Kidney (tissue), 14 donors: ENCODE data around the gene RBM23. TPM values are rescaled to one million over a fixed set of nuclear protein-coding genes. Genes with fewer than 3 reads are reported as not detected.

Source experiments
- DNase-seq, 5 donors: peaks; one replicate each; pipeline ENCODE4 v3.0.0-alpha.2; 2013 to 2020
- FAIRE-seq: peaks from 2 replicates; lab custom pipeline; 2012; peaks lifted over from hg19 to GRCh38; lab: Jason Lieb, UNC
- H3K27ac ChIP-seq, 2 donors: one replicate each; pipeline ENCODE4 v1.7.0; 2013; ENCODE audit warnings: low read depth in 2 of 2, low read length in 2 of 2, inconsistent platforms in 1 of 2
- H3K27me3 ChIP-seq: one replicate; pipeline ENCODE4 v1.7.1; 2013; ENCODE audit warnings: low read length, inconsistent platforms; ENCODE audit not compliant: control insufficient read depth, insufficient read depth
- H3K36me3 ChIP-seq, 3 donors: one replicate each; pipeline versions ENCODE4 v1.7.0 to v1.7.1; 2013; ENCODE audit warnings: low read length in 3 of 3, control low read depth in 1 of 3, inconsistent platforms in 1 of 3; ENCODE audit not compliant: insufficient read depth in 3 of 3, control insufficient read depth in 2 of 3
- H3K4me1 ChIP-seq, 3 donors: one replicate each; pipeline versions ENCODE4 v1.7.0 to v1.7.1; 2013; ENCODE audit warnings: low read length in 3 of 3, inconsistent platforms in 1 of 3, low read depth in 1 of 3; ENCODE audit not compliant: control insufficient read depth in 2 of 3, insufficient read depth in 2 of 3
- H3K4me3 ChIP-seq, 3 donors: one replicate each; pipeline versions ENCODE4 v1.7.0 to v1.8.1; 2013; ENCODE audit warnings: low read length in 3 of 3, control low read depth in 1 of 3, inconsistent platforms in 1 of 3
- H3K9ac ChIP-seq, 3 donors: one replicate each; pipeline versions ENCODE4 v1.7.0 to v1.7.1; 2013; ENCODE audit warnings: low read length in 3 of 3, control low read depth in 1 of 3, inconsistent platforms in 1 of 3
- H3K9me3 ChIP-seq, 3 donors: one replicate each; pipeline versions ENCODE4 v1.7.0 to v1.7.1; 2013; ENCODE audit warnings: low read length in 3 of 3, control low read depth in 1 of 3, inconsistent platforms in 1 of 3; ENCODE audit not compliant: control insufficient read depth in 2 of 3, insufficient read depth in 1 of 3
- CTCF ChIP-seq: IDR thresholded peaks from 3 replicates; pipeline ENCODE4 v1.5.1; 2012; ENCODE audit warnings: mild to moderate bottlenecking, moderate library complexity, borderline replicate concordance; ENCODE audit not compliant: insufficient read depth; ENCODE audit errors: extremely low read depth
- intact Hi-C: fragments of 100-400 bp; cut with DNase I; formaldehyde crosslinking; loops from one replicate; pipeline ENCODE4 v1.11.1; 2022
- polyA plus RNA-seq: library from polyadenylated mRNA; stranded (reverse); fragments of 350-450 nt; fragmentation: Illumina TruSeq; extraction: RNeasy Lipid Tissue Mini Kit (QIAGEN cat#74804); gene quantifications from one replicate; pipeline ENCODE4 v1.2.3, GENCODE V29; 2014; ENCODE audit warnings: low read depth, low replicate concordance; ENCODE audit not compliant: insufficient read depth
- total RNA-seq: library from RNA; stranded (reverse); fragmentation: NEBNext Ultra II Directional; extraction: Animal tissue kit (Norgen Biotek cat#: 25700); gene quantifications from one replicate; pipeline ENCODE4 v1.2.1, GENCODE V29; 2021
- donor health status: control.
- donor health status: control.
- donor health status: control.
- donor health status: control.
- donor health status: control.
- donor health status: DM: yes; HTN: yes; CAD: no.
- donor health status: Normal renal cell carcinoma (clear cell type).

Gene RBM23
- total and polyA plus RNA-seq, 2 donors from 2014 or later: 44.8 to 93.6 TPM

GRCh38 chr14:22905627-22906026 is 13.3 kb downstream of the RBM23 start:
- H3K4me1 ChIP-seq: peaks cover 0 to 11% (median 0%) of the 10 kb centered on the region in 3 donors
- H3K9me3 ChIP-seq: no peaks in the 10 kb centered on the region
- TF ChIP-seq CTCF: no peak
- no peaks in the 10 kb centered on the region for H3K27me3 ChIP-seq
- intact Hi-C loops: no loop called here
- DNase-seq (no peak), FAIRE-seq (no peak)
- H3K9ac ChIP-seq: no peak overlapping the region
- H3K27ac ChIP-seq: no peak overlapping the region
- H3K4me3 ChIP-seq: no peak overlapping the region
- peaks cover 35 to 77% (median 61%) of the 10 kb centered on the region in 3 donors for H3K36me3 ChIP-seq

- peaks cover 31 to 66% (median 52%) of the 10 kb centered on the region in 3 donors for H3K36me3 ChIP-seq
- no peak overlapping the region for H3K4me3 ChIP-seq
- H3K9ac ChIP-seq: peak overlapping the region in 1 of 3 donors; percentile 26
- TF ChIP-seq CTCF: no peak
- no peak for FAIRE-seq
- H3K27me3 ChIP-seq: no peaks in the 10 kb centered on the region
- no peak for DNase-seq
- H3K9me3 ChIP-seq: no peaks in the 10 kb centered on the region
- no peak overlapping the region for H3K27ac ChIP-seq
- intact Hi-C loops: no loop called here
- H3K4me1 ChIP-seq: peaks cover 0 to 11% (median 0%) of the 10 kb centered on the region in 3 donors
Observed at GRCh38 chr14:22903742-22904087, 15.2 kb downstream of the RBM23 start.

GRCh38 chr14:22901799-22902198 is 17.1 kb downstream of the RBM23 start:
- H3K4me3 ChIP-seq: no peak overlapping the region
- H3K27ac ChIP-seq: no peak overlapping the region
- H3K36me3 ChIP-seq: peaks cover 31 to 57% (median 48%) of the 10 kb centered on the region in 3 donors
- peaks cover 0 to 11% (median 0%) of the 10 kb centered on the region in 3 donors for H3K4me1 ChIP-seq
- DNase-seq (no peak), FAIRE-seq (no peak)
- no peak for TF ChIP-seq CTCF
- no peaks in the 10 kb centered on the region for H3K9me3 ChIP-seq
- H3K9ac ChIP-seq: no peak overlapping the region
- intact Hi-C loops: no loop called here
- no peaks in the 10 kb centered on the region for H3K27me3 ChIP-seq
